Fibroblast of the conjunctiva (primary cell): ENCODE data around the gene MUC2.

Source experiments
- DNase-seq: peaks from one replicate; pipeline ENCODE4 v3.0.0-alpha.2; 2010; ENCODE audit warnings: low read depth

Gene MUC2

DNA sequence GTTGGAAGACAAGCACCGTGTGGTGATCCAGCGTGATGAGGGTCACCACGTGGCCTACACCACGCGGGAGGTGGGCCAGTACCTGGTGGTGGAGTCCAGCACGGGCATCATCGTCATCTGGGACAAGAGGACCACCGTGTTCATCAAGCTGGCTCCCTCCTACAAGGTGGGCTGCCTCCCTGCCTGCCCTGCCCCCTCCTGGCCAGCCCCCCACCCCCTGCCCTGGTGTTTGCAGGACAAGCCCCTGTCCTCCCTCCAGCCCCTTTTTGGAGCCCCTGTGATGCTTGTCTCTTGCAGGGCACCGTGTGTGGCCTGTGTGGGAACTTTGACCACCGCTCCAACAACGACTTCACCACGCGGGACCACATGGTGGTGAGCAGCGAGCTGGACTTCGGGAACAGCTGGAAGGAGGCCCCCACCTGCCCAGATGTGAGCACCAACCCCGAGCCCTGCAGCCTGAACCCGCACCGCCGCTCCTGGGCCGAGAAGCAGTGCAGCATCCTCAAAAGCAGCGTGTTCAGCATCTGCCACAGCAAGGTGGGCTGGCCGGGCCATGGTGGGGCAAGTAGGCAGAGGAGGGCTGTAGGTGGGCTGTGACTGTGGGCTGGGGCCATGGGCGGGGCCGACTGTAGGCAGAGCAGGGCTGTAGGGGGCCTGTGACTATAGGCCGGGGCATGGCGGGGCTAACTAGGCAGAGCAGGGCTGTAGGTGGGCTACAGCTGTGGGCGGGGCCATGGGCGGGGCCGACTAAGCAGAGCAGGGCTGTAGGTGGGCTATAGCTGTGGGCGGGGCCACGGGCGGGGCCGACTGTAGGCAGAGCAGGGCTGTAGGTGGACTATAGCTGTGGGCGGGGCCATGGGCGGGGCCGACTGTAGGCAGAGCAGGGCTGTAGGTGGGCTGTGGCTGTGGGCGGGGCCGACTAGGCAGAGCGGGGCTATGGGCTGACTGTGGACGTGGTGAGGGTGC is 13.6 kb downstream of the MUC2 start:
- no peak for DNase-seq

DNA sequence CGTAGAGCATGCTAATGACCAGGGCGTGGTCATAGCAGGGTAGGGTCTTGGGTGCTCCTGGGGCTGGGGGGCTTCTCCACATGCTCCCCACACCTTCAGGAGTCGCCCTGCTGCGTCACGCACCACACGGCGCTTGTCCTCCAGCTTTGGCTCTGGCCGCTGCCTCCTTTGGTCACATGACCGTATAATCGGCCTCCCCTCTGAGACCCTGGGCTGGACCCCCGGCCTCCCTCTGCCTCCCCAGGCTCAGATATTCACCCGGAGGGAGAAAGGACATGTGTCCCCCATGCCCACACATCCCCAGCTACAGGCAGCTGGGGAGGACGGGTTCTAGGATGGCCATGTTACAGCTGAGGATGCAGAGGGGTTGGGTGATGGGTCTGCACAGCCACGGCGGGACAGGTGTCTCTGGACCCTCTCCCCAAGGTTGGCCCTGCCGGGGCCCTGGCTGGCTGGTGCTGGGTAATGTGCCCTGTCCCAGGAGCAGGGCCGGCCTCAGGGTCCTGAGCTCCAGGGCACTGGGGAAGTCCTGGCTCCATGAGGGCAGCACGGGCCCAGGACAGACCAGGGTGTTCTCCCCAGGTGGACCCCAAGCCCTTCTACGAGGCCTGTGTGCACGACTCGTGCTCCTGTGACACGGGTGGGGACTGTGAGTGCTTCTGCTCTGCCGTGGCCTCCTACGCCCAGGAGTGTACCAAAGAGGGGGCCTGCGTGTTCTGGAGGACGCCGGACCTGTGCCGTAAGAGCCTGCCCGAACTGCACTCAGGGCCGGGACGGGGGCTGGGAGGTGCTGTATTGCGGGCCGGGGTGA is 14.5 kb downstream of the MUC2 start:
- DNase-seq = no peak

DNA sequence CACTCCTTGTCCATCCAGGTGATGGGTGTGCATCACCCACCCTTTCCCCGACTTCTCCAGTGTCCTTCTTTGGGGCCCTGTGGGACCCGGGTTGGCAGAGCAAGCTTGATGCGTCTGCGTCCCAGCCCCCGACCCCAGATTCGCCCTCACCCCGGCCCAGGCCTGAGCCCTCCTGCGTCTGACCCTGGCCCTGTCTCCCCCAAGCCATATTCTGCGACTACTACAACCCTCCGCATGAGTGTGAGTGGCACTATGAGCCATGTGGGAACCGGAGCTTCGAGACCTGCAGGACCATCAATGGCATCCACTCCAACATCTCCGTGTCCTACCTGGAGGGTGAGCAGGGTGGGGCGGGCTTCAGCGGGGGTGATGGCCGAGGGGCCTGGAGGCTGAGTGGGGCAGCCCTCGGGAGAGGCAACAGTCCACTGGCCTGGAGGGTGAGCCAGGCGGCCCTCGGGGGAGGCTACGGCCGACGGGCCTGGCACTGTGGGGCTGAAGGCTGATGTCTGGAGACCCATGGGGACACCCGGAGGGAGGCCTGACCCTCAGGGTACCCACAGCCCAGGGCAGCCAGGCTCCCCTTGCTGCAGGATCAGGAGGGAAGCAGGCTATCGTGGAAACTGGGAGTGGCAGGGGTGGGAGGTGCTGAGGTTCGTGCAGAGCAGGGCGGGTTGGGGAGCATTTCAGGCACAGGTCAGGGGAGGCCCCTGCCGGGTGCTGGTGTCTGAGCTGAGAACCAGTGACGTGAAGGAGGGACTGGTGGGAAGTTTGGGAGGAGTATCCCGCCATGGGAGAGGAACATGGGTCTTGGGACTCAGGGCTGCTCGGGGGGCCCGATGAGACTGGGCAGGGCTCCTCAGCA is 15.3 kb downstream of the MUC2 start:
- DNase-seq = no peak

DNA sequence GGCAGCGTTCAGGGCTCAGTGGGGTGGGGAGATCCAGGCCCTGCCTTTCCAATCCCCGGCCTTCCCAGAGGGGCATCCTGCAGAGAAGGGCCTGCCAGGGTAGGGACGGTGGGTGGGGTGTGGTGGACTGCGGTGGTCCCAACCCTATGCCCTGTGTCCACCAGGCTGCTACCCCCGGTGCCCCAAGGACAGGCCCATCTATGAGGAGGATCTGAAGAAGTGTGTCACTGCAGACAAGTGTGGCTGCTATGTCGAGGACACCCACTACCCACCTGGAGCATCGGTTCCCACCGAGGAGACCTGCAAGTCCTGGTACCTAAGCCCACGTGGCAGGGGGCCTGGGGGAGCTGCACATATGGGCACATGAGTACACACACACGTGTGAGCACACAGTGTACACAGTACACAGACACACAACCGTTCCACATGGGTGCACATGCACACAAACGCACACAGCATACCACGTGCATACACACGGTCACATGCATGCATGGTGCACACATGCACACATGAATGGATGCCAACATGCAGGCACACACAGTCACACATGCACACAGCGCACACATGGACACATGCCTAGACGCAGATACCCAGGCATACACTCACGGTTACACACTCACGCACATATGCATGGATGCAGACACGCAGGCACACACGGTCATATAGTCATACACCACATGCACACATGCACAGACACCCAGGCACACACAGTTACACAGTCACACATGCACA is 16.1 kb downstream of the MUC2 start:
- DNase-seq = no peak

DNA sequence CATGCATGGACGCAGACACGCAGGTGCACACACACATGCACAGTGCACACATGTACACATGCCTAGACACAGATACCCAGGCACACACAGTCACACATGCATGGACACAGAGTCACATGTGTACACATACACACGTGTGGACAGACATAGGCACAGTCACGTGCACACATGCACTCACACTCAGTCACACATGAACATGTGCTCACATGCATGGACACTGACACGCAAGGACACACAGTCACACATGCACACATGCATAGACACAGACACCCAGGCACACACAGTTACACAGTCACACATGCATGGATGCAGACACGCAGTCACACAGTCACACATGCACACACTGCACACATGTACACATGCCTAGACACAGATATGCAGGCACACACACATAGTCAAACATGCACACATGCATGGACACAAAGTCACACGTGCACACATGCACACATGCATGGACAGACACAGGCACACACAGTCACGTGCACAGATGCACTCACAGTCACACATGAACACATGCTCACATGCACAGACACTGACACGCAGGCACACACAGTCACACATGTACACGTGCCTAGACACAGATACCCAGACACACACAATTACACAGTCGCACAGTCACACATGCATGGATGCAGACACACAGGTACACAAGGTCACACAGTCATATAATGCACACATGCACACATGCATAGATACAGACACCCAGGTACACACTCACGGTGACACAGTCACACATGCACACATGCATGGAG is 16.8 kb downstream of the MUC2 start:
- DNase-seq = no peak

DNA sequence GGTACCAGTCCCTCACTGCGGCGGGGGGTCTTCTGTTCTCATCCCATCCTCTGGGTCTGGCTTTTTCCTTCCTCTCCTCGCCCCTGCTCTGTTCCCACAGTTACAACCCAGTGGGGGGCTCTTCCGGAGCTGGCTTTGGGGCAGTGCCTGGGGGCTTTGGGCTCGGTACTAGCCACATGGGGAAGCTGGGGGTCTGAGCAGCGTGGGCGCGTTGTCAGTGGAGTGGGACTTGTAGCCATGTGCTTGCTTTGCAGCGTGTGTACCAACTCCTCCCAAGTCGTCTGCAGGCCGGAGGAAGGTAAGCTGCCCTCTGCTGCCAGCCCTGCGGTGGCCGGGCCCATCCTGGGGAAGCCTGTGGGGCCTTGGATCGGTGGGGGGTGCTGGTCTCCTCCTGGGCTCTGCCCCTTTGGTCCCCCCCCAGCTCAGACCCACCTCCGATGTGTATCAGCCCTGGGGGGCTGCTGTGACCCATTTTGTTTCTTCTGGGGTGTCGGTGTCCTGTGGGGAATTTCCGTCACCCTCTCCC is 17.5 kb downstream of the MUC2 start:
- no peak for DNase-seq

DNA sequence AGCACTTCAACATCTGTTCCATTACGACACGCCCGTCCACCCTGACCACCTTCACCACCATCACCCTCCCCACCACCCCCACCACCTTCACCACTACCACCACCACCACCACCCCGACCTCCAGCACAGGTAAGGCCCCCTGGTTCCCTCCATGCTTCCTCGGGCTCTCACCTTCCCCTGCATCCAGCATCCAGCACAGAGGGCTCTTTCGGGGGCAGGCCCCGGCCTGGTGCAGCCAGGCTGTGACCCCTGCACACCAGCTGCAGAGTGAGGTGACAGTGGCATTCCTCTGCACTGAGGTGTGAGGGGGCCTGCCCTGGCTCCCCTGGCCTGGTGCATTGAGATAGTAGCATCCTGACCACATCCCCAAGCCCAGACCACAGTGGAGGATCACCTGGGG is 18.2 kb downstream of the MUC2 start:
- no peak for DNase-seq

DNA sequence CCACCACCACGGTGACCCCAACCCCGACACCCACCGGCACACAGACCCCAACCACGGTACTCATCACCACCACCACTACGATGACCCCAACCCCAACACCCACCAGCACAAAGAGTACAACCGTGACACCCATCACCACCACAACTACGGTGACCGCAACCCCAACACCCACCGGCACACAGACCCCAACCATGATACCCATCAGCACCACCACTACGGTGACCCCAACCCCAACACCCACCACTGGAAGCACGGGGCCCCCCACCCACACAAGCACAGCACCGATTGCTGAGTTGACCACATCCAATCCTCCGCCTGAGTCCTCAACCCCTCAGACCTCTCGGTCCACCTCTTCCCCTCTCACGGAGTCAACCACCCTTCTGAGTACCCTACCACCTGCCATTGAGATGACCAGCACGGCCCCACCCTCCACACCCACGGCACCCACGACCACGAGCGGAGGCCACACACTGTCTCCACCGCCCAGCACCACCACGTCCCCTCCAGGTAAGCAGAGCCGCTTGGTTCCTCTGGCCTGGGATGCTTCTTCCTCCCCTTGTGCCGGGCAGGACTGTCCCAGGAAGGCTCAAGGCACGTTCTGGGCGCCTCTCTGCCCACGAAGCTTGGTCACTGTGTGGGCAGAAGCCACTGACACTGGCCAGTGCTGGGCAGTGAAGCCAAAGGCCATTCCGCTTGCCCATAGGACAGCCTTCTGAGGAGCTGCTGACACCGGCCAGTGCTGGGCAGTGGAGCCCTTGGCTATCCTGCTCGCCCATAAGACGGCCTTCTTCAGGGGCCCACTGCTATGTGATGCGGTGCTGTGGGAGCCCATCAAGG is 25.1 kb downstream of the MUC2 start:
- DNase-seq = no peak

DNA sequence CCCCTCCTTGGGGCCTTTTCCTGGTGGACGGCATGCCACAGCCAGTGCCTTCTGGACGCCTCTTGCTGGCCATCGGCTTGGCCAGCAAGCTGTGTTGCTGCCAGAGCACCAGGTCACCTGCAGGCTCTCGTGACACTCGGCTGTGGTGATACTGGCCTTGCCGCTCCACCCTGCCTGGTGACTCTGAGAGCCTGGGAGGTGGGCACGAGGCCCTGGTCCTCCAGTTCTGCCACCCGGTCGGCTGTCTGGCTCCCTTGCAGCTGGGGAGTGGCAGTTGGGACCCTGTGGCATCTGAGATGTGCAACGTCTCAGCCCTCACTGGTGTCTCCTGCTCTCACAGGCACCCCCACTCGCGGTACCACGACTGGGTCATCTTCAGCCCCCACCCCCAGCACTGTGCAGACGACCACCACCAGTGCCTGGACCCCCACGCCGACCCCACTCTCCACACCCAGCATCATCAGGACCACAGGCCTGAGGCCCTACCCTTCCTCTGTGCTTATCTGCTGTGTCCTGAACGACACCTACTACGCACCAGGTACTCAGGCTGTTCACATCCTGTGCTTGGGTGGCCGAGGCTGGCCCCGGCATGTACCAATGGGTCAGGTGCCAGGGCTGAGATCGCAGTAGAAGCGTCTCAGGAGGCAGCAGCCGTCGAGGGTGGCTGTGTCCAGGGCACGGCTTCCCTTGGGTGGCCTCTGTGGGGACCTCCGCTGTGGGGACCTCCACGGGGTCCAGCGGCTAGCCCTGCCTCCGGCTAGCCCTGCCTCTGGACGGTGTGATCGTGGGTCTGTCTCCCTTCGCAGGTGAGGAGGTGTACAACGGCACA is 26.0 kb downstream of the MUC2 start:
- DNase-seq = no peak

DNA sequence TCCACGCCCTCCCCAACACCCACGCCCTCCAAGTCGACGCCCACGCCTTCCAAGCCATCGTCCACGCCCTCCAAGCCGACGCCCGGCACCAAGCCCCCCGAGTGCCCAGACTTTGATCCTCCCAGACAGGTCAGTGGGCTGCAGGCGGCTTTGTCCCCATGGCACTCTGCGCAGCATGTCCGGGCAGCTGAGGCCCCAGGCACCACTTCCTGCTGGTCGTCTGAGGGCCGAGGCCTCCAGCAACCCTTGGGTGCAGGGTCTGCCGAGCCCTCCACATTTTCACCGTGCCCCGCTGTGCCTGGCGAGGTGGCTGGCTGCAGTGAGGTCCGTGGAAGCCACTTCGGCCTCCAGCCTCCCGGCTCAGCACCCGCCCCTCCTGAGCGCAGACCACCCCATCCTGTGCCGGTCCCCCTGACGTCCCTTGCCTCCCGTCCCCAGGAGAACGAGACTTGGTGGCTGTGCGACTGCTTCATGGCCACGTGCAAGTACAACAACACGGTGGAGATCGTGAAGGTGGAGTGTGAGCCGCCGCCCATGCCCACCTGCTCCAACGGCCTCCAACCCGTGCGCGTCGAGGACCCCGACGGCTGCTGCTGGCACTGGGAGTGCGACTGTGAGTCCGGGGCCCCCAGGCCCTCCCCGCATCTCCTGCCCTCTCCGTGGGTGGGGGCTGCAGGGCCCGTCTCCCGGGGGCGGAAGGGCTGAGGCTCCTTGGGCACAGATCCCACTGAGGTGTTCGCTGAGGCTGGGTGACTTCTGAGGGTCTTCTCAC is 26.8 kb downstream of the MUC2 start:
- no peak for DNase-seq

DNA sequence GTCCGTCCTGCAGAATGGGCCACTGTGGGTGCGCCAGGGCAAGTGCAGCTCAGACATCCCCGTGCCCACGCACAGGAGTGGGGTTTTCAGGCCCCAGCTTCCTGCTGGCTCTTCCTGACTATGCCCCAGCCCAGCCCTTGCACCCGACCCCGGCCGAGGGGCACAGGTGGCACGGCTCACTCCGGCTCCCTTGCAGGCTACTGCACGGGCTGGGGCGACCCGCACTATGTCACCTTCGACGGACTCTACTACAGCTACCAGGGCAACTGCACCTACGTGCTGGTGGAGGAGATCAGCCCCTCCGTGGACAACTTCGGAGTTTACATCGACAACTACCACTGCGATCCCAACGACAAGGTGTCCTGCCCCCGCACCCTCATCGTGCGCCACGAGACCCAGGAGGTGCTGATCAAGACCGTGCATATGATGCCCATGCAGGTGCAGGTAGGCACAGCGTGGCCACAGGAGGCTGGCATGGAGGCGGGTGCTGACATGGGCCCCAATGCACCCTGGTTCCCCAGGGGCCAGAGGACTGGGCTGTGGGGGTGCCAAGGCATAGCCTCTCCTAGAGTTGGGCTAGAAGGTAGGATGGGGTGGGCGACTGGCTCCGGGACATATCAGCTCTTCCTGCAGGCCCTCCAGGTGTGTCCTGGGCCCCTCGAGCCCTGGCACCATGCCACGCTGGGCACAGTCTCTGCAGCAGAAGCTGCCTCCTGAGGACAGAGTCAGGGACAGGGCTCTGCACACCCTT is 27.7 kb downstream of the MUC2 start:
- DNase-seq = no peak

DNA sequence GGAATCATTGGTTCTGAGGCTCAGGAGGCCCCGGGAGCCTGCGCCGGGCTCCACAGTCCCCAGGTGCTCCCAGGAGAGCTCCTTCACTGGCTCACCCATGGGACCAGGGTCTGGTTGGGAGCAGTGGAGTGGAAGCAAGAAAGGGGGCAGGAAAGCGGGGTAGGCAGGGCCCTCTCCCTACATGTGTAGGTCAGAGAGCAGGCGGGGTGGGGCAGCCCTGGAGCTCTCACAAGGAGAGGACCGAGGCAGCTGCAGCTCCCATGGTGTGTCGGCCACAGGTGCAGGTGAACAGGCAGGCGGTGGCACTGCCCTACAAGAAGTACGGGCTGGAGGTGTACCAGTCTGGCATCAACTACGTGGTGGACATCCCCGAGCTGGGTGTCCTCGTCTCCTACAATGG is 28.3 kb downstream of the MUC2 start:
- DNase-seq = no peak

DNA sequence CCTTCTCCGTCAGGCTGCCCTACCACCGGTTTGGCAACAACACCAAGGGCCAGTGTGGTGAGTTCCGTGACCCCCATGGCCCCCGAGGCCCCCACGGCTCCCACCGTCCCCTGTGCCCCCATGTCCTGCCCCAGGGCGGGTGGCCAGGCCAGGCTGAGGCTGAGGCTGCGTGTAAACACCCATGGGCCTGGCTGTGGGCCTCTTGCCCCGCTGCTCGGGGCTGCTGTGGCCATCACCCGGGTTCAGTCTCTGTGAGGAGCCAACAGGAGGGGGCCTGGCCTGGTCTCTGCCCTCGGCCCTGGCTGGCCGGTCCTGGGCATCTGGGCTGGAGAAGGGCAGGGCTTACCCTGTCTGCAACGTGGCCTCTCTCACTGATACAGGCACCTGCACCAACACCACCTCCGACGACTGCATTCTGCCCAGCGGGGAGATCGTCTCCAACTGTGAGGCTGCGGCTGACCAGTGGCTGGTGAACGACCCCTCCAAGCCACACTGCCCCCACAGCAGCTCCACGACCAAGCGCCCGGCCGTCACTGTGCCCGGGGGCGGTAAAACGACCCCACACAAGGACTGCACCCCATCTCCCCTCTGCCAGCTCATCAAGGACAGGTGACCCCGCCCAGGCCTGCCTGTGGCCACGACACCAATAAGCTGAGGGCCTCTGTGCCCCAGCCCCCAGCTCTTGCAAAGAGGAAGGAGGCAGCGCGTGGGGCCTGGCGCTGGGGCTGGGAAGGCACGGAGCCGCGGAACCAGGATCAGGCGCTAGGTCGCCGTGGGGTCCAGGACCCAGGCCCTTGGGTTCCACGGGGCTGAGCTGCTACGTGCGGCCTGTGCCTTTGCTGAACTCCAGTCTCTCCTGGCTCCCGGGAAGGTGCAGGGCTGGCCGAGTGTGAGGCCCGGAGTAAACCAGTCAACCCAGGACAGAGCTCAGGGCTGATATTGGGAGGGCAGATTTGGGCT is 29.0 kb downstream of the MUC2 start:
- no peak for DNase-seq

DNA sequence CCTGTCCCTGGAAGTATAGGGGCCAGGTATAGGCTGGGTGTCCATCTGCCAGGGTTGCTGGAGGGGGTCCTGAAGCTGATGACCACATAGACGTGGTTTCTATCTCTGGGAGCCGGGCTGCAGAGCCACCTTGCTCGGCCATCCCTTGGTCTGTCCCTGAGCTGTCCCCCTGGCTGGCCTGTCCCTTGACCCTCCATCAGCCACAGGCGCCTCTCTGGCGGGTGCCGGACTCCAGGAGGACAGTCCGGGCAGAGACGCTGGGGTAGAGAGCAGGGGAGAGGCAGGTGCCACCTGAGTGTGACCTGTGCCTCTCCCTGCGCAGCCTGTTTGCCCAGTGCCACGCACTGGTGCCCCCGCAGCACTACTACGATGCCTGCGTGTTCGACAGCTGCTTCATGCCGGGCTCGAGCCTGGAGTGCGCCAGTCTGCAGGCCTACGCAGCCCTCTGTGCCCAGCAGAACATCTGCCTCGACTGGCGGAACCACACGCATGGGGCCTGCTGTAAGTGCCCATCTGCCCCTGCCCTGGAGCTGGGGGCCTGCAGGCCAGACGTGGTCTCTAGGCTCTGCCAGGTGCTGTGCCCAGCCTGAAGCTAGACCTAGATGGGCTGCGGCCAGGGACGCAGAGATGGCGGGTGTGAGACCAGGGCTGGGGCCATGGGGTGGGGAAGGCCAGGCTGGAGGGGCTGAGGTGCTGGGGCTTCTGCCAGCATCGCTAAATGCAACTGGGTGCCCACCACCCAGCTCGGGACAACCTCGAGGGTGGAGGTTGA is 29.9 kb downstream of the MUC2 start:
- DNase-seq = no peak

DNA sequence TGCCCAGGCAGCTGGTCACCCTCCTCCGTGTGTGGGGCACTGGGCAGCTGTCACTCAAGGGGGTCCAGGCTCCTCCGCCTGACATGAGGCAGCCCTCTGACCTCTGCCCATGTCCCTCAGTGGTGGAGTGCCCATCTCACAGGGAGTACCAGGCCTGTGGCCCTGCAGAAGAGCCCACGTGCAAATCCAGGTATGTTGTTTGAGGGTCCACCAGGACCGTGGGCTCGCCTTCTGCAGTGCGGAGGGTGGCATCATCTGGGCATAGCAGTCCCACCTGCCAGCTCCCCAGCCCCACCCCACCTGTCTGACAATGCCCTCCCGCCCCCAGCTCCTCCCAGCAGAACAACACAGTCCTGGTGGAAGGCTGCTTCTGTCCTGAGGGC is 30.5 kb downstream of the MUC2 start:
- DNase-seq = no peak
